ACHN (cell line): ENCODE data around the gene NPEPL1.
"Not testable (repeated sequence)": the region's sequence is repeated elsewhere in the genome, so short reads cannot be mapped to it uniquely, and the experiment has no call there.

Experiments used
- DNase-seq: peaks from one replicate; pipeline ENCODE4 v3.0.0-alpha.2; 2015
- in situ Hi-C: cut with HindIII; loops from 2 replicates; pipeline ENCODE4 v1.10.0; 2017; ENCODE audit warnings: low sequenced_read_pairs, low pct_ligation_motif_present, low pct_unique_long_range_greater_than_20kb

Gene NPEPL1

GRCh38 chr20:58692579-58693225 lies at the start of gene NPEPL1:
NPEPL1 (plus strand) TSS chr20:58692800; CDS start chr20:58692901, 101 bp downstream.
- DNase-seq, result peak; percentile 78
- in situ Hi-C loops, result no loop called here

GRCh38 chr20:58642896-58643295 lies 49.7 kb upstream of the NPEPL1 start:
- DNase-seq, in situ Hi-C loops: not testable (repeated sequence)

GRCh38 chr20:58645412-58645968 lies 47.1 kb upstream of the NPEPL1 start:
- no peak for DNase-seq
- in situ Hi-C loops, result no loop called here

GRCh38 chr20:58646257-58646656 lies 46.3 kb upstream of the NPEPL1 start:
- in situ Hi-C loops, result no loop called here
- no peak for DNase-seq

- in situ Hi-C loops, result no loop called here
Measured at GRCh38 chr20:58646703-58647102, 45.9 kb upstream of the NPEPL1 start.

GRCh38 chr20:58647162-58647795 lies 45.3 kb upstream of the NPEPL1 start:
- DNase-seq, result no peak
- in situ Hi-C loops, result no loop called here

More at GRCh38 chr20:58646703-58647102, 45.9 kb upstream of the NPEPL1 start:
- DNase-seq, result no peak

- DNase-seq, result no peak
- in situ Hi-C loops, result no loop called here
Measured at GRCh38 chr20:58647796-58648501, 44.7 kb upstream of the NPEPL1 start.

- DNase-seq, in situ Hi-C loops: not testable (repeated sequence)
Measured at GRCh38 chr20:58648502-58648825, 44.1 kb upstream of the NPEPL1 start.

GRCh38 chr20:58649288-58650180 lies 43.1 kb upstream of the NPEPL1 start:
- DNase-seq, result no peak
- in situ Hi-C loops, result loop anchor here (25.0 kb wide), 1 partner anchor 412 kb away; the partner anchor contains the start of gene ANKRD60

- in situ Hi-C loops, result loop anchor here (25.0 kb wide), 1 partner anchor 413 kb away; the partner anchor contains the start of gene ANKRD60
- no peak for DNase-seq
Measured at GRCh38 chr20:58650181-58650775, 42.3 kb upstream of the NPEPL1 start.

- in situ Hi-C loops, result loop anchor here (25.0 kb wide), 1 partner anchor 414 kb away; the partner anchor contains the start of gene ANKRD60
- DNase-seq, result peak; percentile 92
Measured at GRCh38 chr20:58650776-58651558, 41.6 kb upstream of the NPEPL1 start, which contains the start of gene STX16. STX16 (plus strand) TSS chr20:58651283; CDS start chr20:58652007, 724 bp downstream.

- in situ Hi-C loops, result loop anchor here (25.0 kb wide), 1 partner anchor 414 kb away; the partner anchor contains the start of gene ANKRD60
- no peak for DNase-seq
Measured at GRCh38 chr20:58651559-58651945, 41.0 kb upstream of the NPEPL1 start.

GRCh38 chr20:58651946-58652605 lies 40.5 kb upstream of the NPEPL1 start:
- in situ Hi-C loops, result loop anchor here (25.0 kb wide), 1 partner anchor 415 kb away; the partner anchor contains the start of gene ANKRD60

GRCh38 chr20:58652606-58653294 lies 39.9 kb upstream of the NPEPL1 start:
- peak; percentile 6 for DNase-seq
- in situ Hi-C loops, result loop anchor here (25.0 kb wide), 1 partner anchor 415 kb away; the partner anchor contains the start of gene ANKRD60

More at GRCh38 chr20:58651946-58652605, 40.5 kb upstream of the NPEPL1 start:
- peak; percentile 51 for DNase-seq

- in situ Hi-C loops, result loop anchor here (25.0 kb wide), 1 partner anchor 417 kb away; the partner anchor contains the start of gene ANKRD60
- no peak for DNase-seq
Measured at GRCh38 chr20:58654337-58654736, 38.3 kb upstream of the NPEPL1 start.
